WTC11 (cell line): ENCODE data around the gene OLFML3. TPM values are rescaled to one million over a fixed set of nuclear protein-coding genes. Genes with fewer than 3 reads are reported as not detected.

ENCODE experiments used
- ATAC-seq: fragments of 200-7000 bp; cut with Tn5 transposase; 2 replicates; pipeline ENCODE4 v1.10.0; 2021; ENCODE audit warnings: mild to moderate bottlenecking, moderate library complexity
- CTCF ChIA-PET: fragments of 300-600 bp; sonication (Branson Sonifier 250); formaldehyde crosslinking; loops from one replicate; lab custom pipeline; 2021; ENCODE audit warnings: antibody characterized with exemption; lab: Charles Lee
- POLR2A ChIA-PET: fragments of 350-600 bp; sonication (Branson Sonifier 250); formaldehyde crosslinking; loops from one replicate; lab custom pipeline; 2021; ENCODE audit warnings: antibody characterized with exemption; lab: Charles Lee
- DNase-seq: peaks from one replicate; pipeline ENCODE4 v3.0.0; 2021; ENCODE audit warnings: low spot score
- H3K27ac Mint-ChIP-seq: 2 replicates; pipeline ENCODE4 v1.8.0; 2021; ENCODE audit warnings: mixed read lengths
- H3K27me3 Mint-ChIP-seq: 2 replicates; pipeline ENCODE4 v1.8.0; 2021; ENCODE audit warnings: low read depth, mild to moderate bottlenecking, moderate library complexity, mixed read lengths
- H3K36me3 Mint-ChIP-seq: 2 replicates; pipeline ENCODE4 v1.8.0; 2021; ENCODE audit warnings: mixed read lengths
- H3K4me1 Mint-ChIP-seq: 2 replicates; pipeline ENCODE4 v1.8.0; 2022; ENCODE audit warnings: mixed read lengths
- H3K4me3 Mint-ChIP-seq: 2 replicates; pipeline ENCODE4 v1.8.0; 2021; ENCODE audit warnings: mild to moderate bottlenecking, moderate library complexity, mixed read lengths
- H3K9me3 Mint-ChIP-seq: 2 replicates; pipeline ENCODE4 v1.8.0; 2021; ENCODE audit warnings: mixed read lengths
- AR ChIP-seq: fragments of 250-450 bp; sonication (Bioruptor Pico); IDR thresholded peaks from 2 replicates; pipeline ENCODE4 v1.9.0; 2021; ENCODE audit warnings: mild to moderate bottlenecking
- ARID4B ChIP-seq: sonication (generic); formaldehyde crosslinking; IDR thresholded peaks from 2 replicates; pipeline ENCODE4 v1.8.0; 2023; ENCODE audit warnings: missing genetic modification reagents, mild to moderate bottlenecking, borderline replicate concordance
- ATF6 ChIP-seq: sonication (generic); formaldehyde crosslinking; IDR thresholded peaks from 2 replicates; pipeline ENCODE4 v1.8.1; 2023; ENCODE audit warnings: mild to moderate bottlenecking, missing genetic modification reagents
- FOXP4 ChIP-seq: sonication (generic); formaldehyde crosslinking; IDR thresholded peaks from 2 replicates; pipeline ENCODE4 v1.8.0; 2022; ENCODE audit warnings: mild to moderate bottlenecking, missing genetic modification reagents
- GABPB1 ChIP-seq: sonication (generic); formaldehyde crosslinking; IDR thresholded peaks from 2 replicates; pipeline ENCODE4 v1.8.1; 2023; ENCODE audit warnings: mild to moderate bottlenecking, missing genetic modification reagents
- HMGA2 ChIP-seq: fragments of 250-450 bp; sonication (Bioruptor Pico); IDR thresholded peaks from 2 replicates; pipeline ENCODE4 v1.4.0; 2021; ENCODE audit warnings: mild to moderate bottlenecking, moderate library complexity
- JUN ChIP-seq: sonication (generic); formaldehyde crosslinking; IDR thresholded peaks from 2 replicates; pipeline ENCODE4 v1.8.0; 2023; ENCODE audit warnings: mild to moderate bottlenecking, missing genetic modification reagents
- MXD4 ChIP-seq: fragments of 250-450 bp; sonication (Bioruptor Pico); IDR thresholded peaks from 2 replicates; pipeline ENCODE4 v1.8.0; 2021; ENCODE audit warnings: mild to moderate bottlenecking, moderate library complexity, borderline replicate concordance
- NR1H2 ChIP-seq: sonication (generic); formaldehyde crosslinking; IDR thresholded peaks from 2 replicates; pipeline ENCODE4 v1.9.0; 2021; ENCODE audit warnings: mild to moderate bottlenecking, moderate library complexity, missing genetic modification reagents
- NR2C2 ChIP-seq: sonication (generic); formaldehyde crosslinking; IDR thresholded peaks from 2 replicates; pipeline ENCODE4 v1.8.0; 2022; ENCODE audit warnings: mild to moderate bottlenecking, missing genetic modification reagents
- PREB ChIP-seq: sonication (generic); formaldehyde crosslinking; IDR thresholded peaks from 2 replicates; pipeline ENCODE4 v1.8.1; 2022; ENCODE audit warnings: mild to moderate bottlenecking, missing genetic modification reagents, moderate library complexity, borderline replicate concordance
- PRRX2 ChIP-seq: fragments of 250-450 bp; sonication (Bioruptor Pico); IDR thresholded peaks from 2 replicates; pipeline ENCODE4 v1.8.0; 2021; ENCODE audit warnings: mild to moderate bottlenecking
- TEAD4 ChIP-seq: sonication (generic); formaldehyde crosslinking; IDR thresholded peaks from 2 replicates; pipeline ENCODE4 v1.8.0; 2022; ENCODE audit warnings: mild to moderate bottlenecking, missing genetic modification reagents
- ZNF512 ChIP-seq: sonication (generic); formaldehyde crosslinking; IDR thresholded peaks from 2 replicates; pipeline ENCODE4 v1.8.1; 2022; ENCODE audit warnings: missing genetic modification reagents, borderline replicate concordance
- ZSCAN18 ChIP-seq: fragments of 250-450 bp; sonication (Bioruptor Pico); IDR thresholded peaks from 2 replicates; pipeline ENCODE4 v2.1.2; 2022; ENCODE audit warnings: mild to moderate bottlenecking, moderate library complexity
- total RNA-seq: library from RNA; stranded (reverse); gene quantifications from 3 replicates; pipeline ENCODE4 v1.2.3, GENCODE V29; 2021

The OLFML3 gene
- total RNA-seq, 1 experiment from 2014 or later: 65.8 TPM

- H3K36me3 Mint-ChIP-seq: no peaks in the 10 kb centered on the region
- H3K27ac Mint-ChIP-seq: no peak overlapping the region
- POLR2A ChIA-PET: interaction anchor here (0.7 kb wide), 1 partner anchor 172 kb away, joined by 3 read pairs; the partner anchor contains the start of gene PHTF1
- H3K9me3 Mint-ChIP-seq: peaks cover 3% of the 10 kb centered on the region; the same call in 1 of the 2 replicates
- H3K4me1 Mint-ChIP-seq: peaks cover 42% of the 10 kb centered on the region
- DNase-seq (no peak), ATAC-seq (no peak)
- peak overlapping the region; percentile 93 for H3K4me3 Mint-ChIP-seq
- no peak for TF ChIP-seq ATF6 (CRISPR knock-in tag)
- TF ChIP-seq PREB (CRISPR knock-in tag): no peak
- no peak for TF ChIP-seq GABPB1 (CRISPR knock-in tag)
- no peak for TF ChIP-seq ARID4B
- no peak for TF ChIP-seq JUN (CRISPR knock-in tag)
- no peak for TF ChIP-seq FOXP4 (CRISPR knock-in tag)
- no peak for TF ChIP-seq NR1H2 (CRISPR knock-in tag)
- TF ChIP-seq NR2C2 (CRISPR knock-in tag): no peak
- no peak for TF ChIP-seq ZNF512 (CRISPR knock-in tag)
- no peak for TF ChIP-seq TEAD4 (CRISPR knock-in tag)
- TF ChIP-seq ZSCAN18 (CRISPR knock-in tag): no peak
- TF ChIP-seq PRRX2: no peak
- TF ChIP-seq AR: no peak
- no peak for TF ChIP-seq MXD4 (CRISPR knock-in tag)
- no peak for TF ChIP-seq HMGA2 (CRISPR knock-in tag)
- CTCF ChIA-PET: interaction anchor here (0.8 to 3.4 kb wide), 2 partner anchors 26 to 214 kb away, joined by 3 to 19 read pairs; partner anchors contain the start of genes AP4B1 and DCLRE1B
- peaks cover 4% of the 10 kb centered on the region for H3K27me3 Mint-ChIP-seq
Measured at GRCh38 chr1:113931451-113931851, 47.8 kb upstream of the OLFML3 start.
